ENCODE results near the gene CCNH.

Gene CCNH

DNA sequence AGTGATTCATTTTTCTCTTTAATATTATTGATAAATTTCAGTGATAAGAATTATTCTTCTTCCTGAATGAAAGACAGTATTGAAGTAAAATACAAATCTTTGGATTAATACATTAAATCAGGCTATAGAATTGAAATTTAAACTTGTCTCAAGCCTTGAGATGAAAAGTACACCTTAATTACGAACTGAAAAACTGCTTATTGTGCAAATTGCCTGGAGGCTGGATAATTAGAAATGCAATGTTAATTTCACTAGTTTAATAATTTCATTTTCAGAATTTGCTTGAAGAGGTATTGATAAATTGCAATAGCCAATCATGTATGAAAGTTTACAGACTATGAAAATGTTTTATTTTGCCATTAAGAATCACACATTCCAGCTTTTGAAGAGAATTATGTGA is 11.0 kb upstream of the CCNH start:
- TF ChIP-seq, protein P1, sequence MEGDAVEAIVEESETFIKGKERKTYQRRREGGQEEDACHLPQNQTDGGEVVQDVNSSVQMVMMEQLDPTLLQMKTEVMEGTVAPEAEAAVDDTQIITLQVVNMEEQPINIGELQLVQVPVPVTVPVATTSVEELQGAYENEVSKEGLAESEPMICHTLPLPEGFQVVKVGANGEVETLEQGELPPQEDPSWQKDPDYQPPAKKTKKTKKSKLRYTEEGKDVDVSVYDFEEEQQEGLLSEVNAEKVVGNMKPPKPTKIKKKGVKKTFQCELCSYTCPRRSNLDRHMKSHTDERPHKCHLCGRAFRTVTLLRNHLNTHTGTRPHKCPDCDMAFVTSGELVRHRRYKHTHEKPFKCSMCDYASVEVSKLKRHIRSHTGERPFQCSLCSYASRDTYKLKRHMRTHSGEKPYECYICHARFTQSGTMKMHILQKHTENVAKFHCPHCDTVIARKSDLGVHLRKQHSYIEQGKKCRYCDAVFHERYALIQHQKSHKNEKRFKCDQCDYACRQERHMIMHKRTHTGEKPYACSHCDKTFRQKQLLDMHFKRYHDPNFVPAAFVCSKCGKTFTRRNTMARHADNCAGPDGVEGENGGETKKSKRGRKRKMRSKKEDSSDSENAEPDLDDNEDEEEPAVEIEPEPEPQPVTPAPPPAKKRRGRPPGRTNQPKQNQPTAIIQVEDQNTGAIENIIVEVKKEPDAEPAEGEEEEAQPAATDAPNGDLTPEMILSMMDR (IDR thresholded peaks at IDR 0.05; ENCODE audit: low read depth, low read length) = no peak
- Histone ChIP-seq H3K27ac (no peak overlapping the region), H3K9me3 (ENCODE audit: severe bottlenecking) (no peaks in the 10 kb centered on the region), H3K36me3 (no peaks in the 10 kb centered on the region), H3K27me3 (ENCODE audit: insufficient read depth, low read depth, severe bottlenecking) (no peaks in the 10 kb centered on the region), H3K4me3 (ENCODE audit: low read depth, low read length) (no peak overlapping the region)
- no peak for DNase-seq

DNA sequence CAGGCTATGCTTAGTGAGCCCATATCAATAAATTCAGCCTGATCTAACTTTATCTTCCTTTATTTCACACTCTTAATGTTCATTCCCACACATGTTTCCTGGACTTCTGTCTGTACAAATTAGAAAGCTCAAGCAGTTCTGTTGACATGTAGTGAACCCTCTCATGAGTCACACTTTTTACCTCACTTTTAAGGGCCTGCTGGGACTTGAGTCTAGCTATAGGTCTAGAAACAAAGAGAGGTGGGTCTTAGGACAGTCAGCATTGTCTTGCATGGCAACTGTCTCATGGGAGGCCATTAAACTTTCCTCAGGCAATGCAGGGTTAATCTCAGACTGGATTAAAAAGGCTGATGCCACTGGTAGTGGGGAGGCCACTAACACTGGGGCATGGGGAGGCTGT is 8.6 kb upstream of the CCNH start:
- no peaks in the 10 kb centered on the region for H3K36me3 ChIP-seq
- H3K27me3 ChIP-seq (ENCODE audit: insufficient read depth, low read depth, severe bottlenecking) = no peaks in the 10 kb centered on the region
- no peak overlapping the region for H3K27ac ChIP-seq
- TF ChIP-seq, protein P1 (IDR thresholded peaks at IDR 0.05; ENCODE audit: low read depth, low read length) = no peak
- no peak overlapping the region for H3K4me3 ChIP-seq (ENCODE audit: low read depth, low read length)
- DNase-seq = no peak
- no peaks in the 10 kb centered on the region for H3K9me3 ChIP-seq (ENCODE audit: severe bottlenecking)

DNA sequence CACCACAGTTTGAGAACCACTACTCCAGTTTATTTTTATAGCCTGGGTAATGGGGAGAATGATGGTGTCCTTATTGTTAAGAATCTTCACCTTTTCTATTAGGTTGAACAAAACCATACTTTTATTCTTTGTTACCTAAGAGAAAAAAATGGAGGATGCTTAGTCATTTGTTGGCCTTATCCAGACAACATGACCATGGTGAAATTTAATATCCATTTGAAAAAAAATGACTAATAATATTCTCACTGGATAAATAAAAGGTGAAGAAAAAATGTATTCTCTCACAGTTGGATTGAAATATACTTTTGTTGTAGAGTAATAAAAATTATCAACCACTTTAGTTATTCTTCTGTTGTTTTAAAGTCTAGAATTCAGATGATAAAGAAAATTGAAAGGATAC is 5.8 kb upstream of the CCNH start:
- no peaks in the 10 kb centered on the region for H3K36me3 ChIP-seq
- no peak for DNase-seq
- no peak overlapping the region for H3K27ac ChIP-seq
- TF ChIP-seq, protein P1 (IDR thresholded peaks at IDR 0.05; ENCODE audit: low read depth, low read length) = no peak
- H3K9me3 ChIP-seq (ENCODE audit: severe bottlenecking) = no peaks in the 10 kb centered on the region
- H3K27me3 ChIP-seq (ENCODE audit: insufficient read depth, low read depth, severe bottlenecking) = no peaks in the 10 kb centered on the region
- no peak overlapping the region for H3K4me3 ChIP-seq (ENCODE audit: low read depth, low read length)

DNA sequence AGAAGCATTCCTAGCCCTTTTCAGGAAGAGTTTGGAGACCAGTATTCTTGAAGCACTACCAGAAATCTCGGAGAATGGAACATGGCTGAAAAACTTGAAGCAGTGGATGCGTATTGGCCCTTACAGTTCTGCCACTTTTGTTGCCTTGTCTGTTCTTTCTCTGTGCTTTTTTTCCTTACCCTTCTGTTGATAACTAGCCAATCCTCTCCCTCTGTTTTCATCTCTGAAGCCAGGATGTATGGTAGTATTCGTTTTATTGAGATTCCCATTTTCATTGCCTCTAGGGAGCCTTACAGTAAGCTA is 564 bp upstream of the CCNH start:
- peaks cover 29% of the 10 kb centered on the region for H3K36me3 ChIP-seq
- DNase-seq = no peak

DNA sequence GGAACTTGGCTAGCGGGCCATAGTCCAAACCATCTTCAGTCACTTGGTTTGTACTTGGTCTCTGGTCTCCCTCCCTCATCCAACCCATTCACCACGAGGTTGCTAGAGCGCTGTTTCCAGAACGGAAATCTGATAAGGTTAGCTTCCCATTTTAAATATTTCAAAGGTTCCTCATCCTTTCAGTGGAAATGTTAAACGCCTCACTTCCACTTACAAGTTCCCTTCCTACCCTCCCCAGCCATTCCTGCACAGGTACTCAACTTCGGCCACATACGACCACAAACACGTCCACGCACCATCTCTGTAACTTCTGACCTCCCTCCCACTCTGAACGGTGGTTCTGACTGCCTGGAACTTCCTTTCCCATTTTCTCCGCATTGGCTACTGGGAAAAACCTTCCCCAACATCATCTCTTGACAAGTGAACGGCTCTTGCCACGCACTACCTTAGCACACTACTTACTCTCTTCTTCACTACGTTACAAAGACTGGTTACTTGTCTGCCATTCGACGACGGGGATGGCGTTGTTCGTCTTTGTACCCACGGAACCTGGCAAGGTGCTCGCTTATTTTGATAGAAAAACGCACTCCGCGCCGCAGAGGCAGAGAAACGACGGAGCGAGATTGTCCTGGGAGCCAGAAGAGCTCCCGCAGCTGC is 629 bp downstream of the CCNH start:
- DNase-seq = no peak

More for the DNA sequence above, 564 bp upstream of the CCNH start:
- TF ChIP-seq, protein P1 (IDR thresholded peaks at IDR 0.05; ENCODE audit: low read depth, low read length) = no peak
- no peaks in the 10 kb centered on the region for H3K27me3 ChIP-seq (ENCODE audit: insufficient read depth, low read depth, severe bottlenecking)
- peak overlapping the region; percentile 95 for H3K4me3 ChIP-seq (ENCODE audit: low read depth, low read length)
- peak overlapping the region; percentile 67 for H3K27ac ChIP-seq
- H3K9me3 ChIP-seq (ENCODE audit: severe bottlenecking) = no peaks in the 10 kb centered on the region

More for the DNA sequence above, 629 bp downstream of the CCNH start:
- Histone ChIP-seq H3K9me3 (ENCODE audit: severe bottlenecking) (no peaks in the 10 kb centered on the region), H3K27ac (peak overlapping the region; percentile 83), H3K4me3 (ENCODE audit: low read depth, low read length) (peak overlapping the region; percentile 95), H3K27me3 (ENCODE audit: insufficient read depth, low read depth, severe bottlenecking) (no peaks in the 10 kb centered on the region), H3K36me3 (peaks cover 41% of the 10 kb centered on the region)
- TF ChIP-seq, protein P1 (IDR thresholded peaks at IDR 0.05; ENCODE audit: low read depth, low read length) = no peak

All from WERI-Rb-1 (cell line).